ENCODE results near the gene BDP1.

DNA sequence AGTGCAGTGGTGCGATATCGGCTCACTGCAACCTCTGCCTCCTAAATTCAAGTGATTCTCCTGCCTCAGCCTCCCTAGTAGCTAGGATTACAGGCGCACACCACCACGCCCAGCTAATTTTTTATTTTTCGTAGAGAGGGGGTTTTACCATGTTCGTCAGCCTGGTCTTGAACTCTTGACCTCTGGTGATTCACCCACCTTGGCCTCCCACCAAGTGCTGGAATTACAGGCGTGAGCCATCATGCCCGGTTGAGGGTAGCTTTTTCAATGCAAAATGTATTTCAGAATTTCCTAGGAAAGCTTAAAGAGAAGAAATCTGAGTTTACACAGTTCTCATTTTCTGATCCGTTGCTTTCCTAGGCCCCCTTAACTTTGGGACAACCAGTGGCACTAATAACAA lies 15.7 kb downstream of the BDP1 start:
- TF ChIP-seq, protein P1, sequence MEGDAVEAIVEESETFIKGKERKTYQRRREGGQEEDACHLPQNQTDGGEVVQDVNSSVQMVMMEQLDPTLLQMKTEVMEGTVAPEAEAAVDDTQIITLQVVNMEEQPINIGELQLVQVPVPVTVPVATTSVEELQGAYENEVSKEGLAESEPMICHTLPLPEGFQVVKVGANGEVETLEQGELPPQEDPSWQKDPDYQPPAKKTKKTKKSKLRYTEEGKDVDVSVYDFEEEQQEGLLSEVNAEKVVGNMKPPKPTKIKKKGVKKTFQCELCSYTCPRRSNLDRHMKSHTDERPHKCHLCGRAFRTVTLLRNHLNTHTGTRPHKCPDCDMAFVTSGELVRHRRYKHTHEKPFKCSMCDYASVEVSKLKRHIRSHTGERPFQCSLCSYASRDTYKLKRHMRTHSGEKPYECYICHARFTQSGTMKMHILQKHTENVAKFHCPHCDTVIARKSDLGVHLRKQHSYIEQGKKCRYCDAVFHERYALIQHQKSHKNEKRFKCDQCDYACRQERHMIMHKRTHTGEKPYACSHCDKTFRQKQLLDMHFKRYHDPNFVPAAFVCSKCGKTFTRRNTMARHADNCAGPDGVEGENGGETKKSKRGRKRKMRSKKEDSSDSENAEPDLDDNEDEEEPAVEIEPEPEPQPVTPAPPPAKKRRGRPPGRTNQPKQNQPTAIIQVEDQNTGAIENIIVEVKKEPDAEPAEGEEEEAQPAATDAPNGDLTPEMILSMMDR (IDR thresholded peaks at IDR 0.05 in 4 of 5, conservative IDR thresholded peaks at IDR 0.05 in 1 of 5), result no peak
- TF ChIP-seq POLR2A (IDR thresholded peaks at IDR 0.05), result no peak
